ENCODE data around the gene LMNA. TPM values are rescaled to one million over a fixed set of nuclear protein-coding genes. Genes with fewer than 3 reads are reported as not detected.

LMNA gene
- total and polyA plus RNA-seq, 10 donors, result 33.9 to 279 (median 110) TPM

DNA sequence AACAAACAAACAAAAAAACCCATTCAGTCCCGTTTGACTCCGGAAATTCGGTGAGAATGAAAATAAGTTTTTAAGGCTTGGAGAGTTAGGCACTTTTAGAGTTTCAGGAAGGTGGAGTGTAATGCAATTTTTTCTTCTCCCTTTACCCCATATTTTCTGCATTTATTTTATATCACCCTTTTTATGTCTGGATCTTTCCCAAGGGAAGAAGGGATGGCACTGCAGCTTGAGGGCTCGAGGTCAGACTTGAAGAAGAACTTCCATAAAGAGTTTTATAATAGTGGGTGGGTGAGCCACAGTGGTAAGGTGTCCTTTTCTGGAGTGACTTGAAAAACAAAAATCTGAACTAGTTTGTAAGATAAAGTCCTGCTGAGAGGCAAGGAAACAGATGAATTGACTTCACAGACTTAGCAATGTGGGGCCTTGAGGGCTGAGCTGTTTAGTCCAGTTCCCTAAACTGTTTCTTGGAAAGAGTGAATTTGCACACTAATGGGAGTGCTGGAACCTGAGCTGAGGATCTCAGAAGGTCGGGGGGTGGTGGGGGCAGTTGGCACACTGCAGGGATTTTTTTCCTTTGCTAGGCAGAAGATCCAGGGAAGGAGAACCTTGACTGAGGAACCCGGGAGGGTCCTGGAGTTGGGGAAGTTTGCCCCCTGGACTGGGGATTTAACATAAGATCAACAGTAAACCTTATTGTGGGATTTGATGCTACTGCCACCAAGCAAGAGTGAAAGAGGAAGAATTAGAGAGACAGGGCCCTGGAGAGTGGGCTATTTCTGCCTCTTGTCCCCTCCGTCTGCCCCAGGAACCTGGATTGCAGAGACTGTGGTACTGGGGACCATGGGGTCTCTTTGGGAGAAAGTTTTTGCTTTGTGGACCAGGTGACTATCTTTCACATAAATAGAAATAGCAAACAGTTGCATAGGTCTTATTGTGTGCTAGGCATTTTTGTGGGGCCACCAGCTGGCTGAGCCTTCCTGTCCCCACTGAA lies 30.4 kb upstream of the LMNA start:
- WGBS, 5 donors, result 60 to 69% (median 64%) methylated on average over 7 of the region's 7 CpGs
- peaks cover 0 to 59% (median 10%) of the 10 kb centered on the region in 7 donors for H3K27me3 ChIP-seq (replicated peaks in 1 of 7)
- no peak overlapping the region for H3K4me3 ChIP-seq
- H3K9me3 ChIP-seq, result no peaks in the 10 kb centered on the region
- intact Hi-C loops (cut with DNase I; ENCODE audit: low total_unique reads), result no loop called here
- H3K27ac ChIP-seq, result no peak overlapping the region
- H3K36me3 ChIP-seq, result no peaks in the 10 kb centered on the region
- no peak for DNase-seq
- TF ChIP-seq, protein P1, sequence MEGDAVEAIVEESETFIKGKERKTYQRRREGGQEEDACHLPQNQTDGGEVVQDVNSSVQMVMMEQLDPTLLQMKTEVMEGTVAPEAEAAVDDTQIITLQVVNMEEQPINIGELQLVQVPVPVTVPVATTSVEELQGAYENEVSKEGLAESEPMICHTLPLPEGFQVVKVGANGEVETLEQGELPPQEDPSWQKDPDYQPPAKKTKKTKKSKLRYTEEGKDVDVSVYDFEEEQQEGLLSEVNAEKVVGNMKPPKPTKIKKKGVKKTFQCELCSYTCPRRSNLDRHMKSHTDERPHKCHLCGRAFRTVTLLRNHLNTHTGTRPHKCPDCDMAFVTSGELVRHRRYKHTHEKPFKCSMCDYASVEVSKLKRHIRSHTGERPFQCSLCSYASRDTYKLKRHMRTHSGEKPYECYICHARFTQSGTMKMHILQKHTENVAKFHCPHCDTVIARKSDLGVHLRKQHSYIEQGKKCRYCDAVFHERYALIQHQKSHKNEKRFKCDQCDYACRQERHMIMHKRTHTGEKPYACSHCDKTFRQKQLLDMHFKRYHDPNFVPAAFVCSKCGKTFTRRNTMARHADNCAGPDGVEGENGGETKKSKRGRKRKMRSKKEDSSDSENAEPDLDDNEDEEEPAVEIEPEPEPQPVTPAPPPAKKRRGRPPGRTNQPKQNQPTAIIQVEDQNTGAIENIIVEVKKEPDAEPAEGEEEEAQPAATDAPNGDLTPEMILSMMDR (IDR thresholded peaks at IDR 0.05 in 8 of 11, conservative IDR thresholded peaks at IDR 0.05 in 3 of 11), result no peak
- no peak for TF ChIP-seq POLR2AphosphoS5 (IDR thresholded peaks at IDR 0.05)
- TF ChIP-seq POLR2A (IDR thresholded peaks at IDR 0.05), result no peak
- H3K4me1 ChIP-seq, result peaks cover 3 to 28% (median 21%) of the 10 kb centered on the region in 6 donors

DNA sequence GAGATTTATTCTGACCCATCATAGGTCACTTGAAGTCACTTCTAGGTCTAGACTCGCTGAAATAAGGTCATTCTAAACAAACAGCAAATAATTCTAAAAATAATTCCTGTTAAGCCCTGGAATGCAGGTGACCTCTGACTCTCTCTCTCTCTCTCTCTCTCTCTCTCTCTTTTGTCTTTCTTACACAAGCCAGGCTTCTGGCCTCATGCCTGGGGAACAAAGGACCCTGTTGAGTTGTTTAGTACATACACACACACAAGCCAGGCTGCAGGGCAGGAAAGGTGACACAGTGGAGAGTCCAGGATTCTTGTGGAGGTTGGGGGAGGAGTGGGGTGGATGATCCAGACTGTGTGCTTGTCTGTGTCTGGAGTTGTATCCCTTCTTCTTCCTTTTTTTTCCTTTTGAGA lies 28.3 kb upstream of the LMNA start:
- intact Hi-C loops (cut with DNase I; ENCODE audit: low total_unique reads), result no loop called here
- DNase-seq, result no peak
- no peaks in the 10 kb centered on the region for H3K36me3 ChIP-seq
- TF ChIP-seq POLR2A (IDR thresholded peaks at IDR 0.05) (no peak), POLR2AphosphoS5 (IDR thresholded peaks at IDR 0.05) (no peak)
- TF ChIP-seq, protein P1 (IDR thresholded peaks at IDR 0.05 in 8 of 11, conservative IDR thresholded peaks at IDR 0.05 in 3 of 11), result no peak
- H3K4me3 ChIP-seq, result no peak overlapping the region
- H3K9me3 ChIP-seq, result no peaks in the 10 kb centered on the region
- H3K27me3 ChIP-seq (replicated peaks in 1 of 7), result peaks cover 0 to 48% (median 7%) of the 10 kb centered on the region in 7 donors
- no peak overlapping the region for H3K27ac ChIP-seq
- peaks cover 12 to 40% (median 31%) of the 10 kb centered on the region in 6 donors for H3K4me1 ChIP-seq
- WGBS, 5 donors, result 50 to 74% (median 61%) methylated on average over 1 of the region's 1 CpG

DNA sequence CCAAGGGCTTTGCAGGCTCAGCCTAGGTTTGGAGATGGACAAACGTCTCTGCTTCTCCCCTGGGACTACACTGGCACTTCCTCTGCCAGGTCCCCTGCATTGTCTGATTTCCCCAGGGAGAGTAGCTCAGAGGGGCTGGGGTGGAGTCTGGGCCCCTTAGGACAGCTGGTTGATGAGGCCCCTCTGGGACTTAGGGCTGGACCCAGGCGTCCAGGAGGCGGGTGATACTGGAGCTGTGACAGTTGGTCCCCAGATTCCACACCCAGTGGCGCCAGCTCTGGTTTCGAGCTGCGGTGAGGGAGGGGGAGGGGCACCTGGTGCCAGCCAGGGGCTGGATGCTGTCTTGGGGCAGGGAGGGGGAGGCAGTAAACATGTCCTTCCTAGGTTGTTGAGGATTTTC lies 24.8 kb upstream of the LMNA start:
- H3K36me3 ChIP-seq, result no peaks in the 10 kb centered on the region
- H3K4me1 ChIP-seq, result peaks cover 8 to 22% (median 14%) of the 10 kb centered on the region in 6 donors
- no peak for DNase-seq
- no peak overlapping the region for H3K27ac ChIP-seq
- intact Hi-C loops (cut with DNase I; ENCODE audit: low total_unique reads), result loop anchor here (2.0 to 5.0 kb wide), 2 partner anchors 41 to 133 kb away; no protein-coding TSS in a partner anchor
- 54 to 63% (median 59%) methylated on average over 5 to 6 of the region's 6 CpGs for WGBS, 5 donors
- no peak overlapping the region for H3K4me3 ChIP-seq
- TF ChIP-seq, protein P1 (IDR thresholded peaks at IDR 0.05 in 8 of 11, conservative IDR thresholded peaks at IDR 0.05 in 3 of 11), result no peak
- TF ChIP-seq POLR2A (IDR thresholded peaks at IDR 0.05), result no peak
- no peak for TF ChIP-seq POLR2AphosphoS5 (IDR thresholded peaks at IDR 0.05)
- no peaks in the 10 kb centered on the region for H3K9me3 ChIP-seq
- H3K27me3 ChIP-seq (replicated peaks in 1 of 7), result peaks cover 0 to 14% (median 0%) of the 10 kb centered on the region in 7 donors

Data from spleen (tissue), 11 donors.